ENCODE data around the gene BID. TPM values are rescaled to one million over a fixed set of nuclear protein-coding genes. Genes with fewer than 3 reads are reported as not detected.
A peak's percentile ranks its signal among the peaks of the same experiment; 100 is the strongest.

BID gene
- total RNA-seq, 1 donor from 2014 or later: 16.6 TPM

GRCh38 chr22:17792299-17792698 is 18.0 kb upstream of the BID start:
- Mint-ChIP-seq H3K27me3 (ENCODE audit: insufficient read depth, low read depth) (peaks cover 4% of the 10 kb centered on the region), H3K4me3 (no peak overlapping the region), H3K9me3 (no peaks in the 10 kb centered on the region), H3K4me1 (peaks cover 6% of the 10 kb centered on the region), H3K36me3 (no peaks in the 10 kb centered on the region), H3K27ac (no peak overlapping the region)
- Histone ChIP-seq H3K9ac (no peak overlapping the region), H4K20me1 (ENCODE audit: low read depth) (no peaks in the 10 kb centered on the region), H3K27me3 (no peaks in the 10 kb centered on the region), H3F3A (ENCODE audit: low read depth) (peaks cover 10% of the 10 kb centered on the region), H3K4me3 (no peak overlapping the region), H3K4me1 (peaks cover 3% of the 10 kb centered on the region), H3K27ac (no peak overlapping the region), H3K9me3 (ENCODE audit: low read depth) (no peaks in the 10 kb centered on the region), H2AFZ (replicated peaks) (no peak overlapping the region), H3K4me2 (no peak overlapping the region), H3K79me2 (ENCODE audit: low read depth) (no peaks in the 10 kb centered on the region), H3K36me3 (no peaks in the 10 kb centered on the region)
- peak; percentile 60 for DNase-seq (ENCODE audit: low spot score)
- peak; percentile 43 for TF ChIP-seq CTCF (IDR thresholded peaks at IDR 0.05)
- TF ChIP-seq EZH2phosphoT487 (IDR thresholded peaks at IDR 0.05): no peak

- Mint-ChIP-seq H3K4me1 (peaks cover 16% of the 10 kb centered on the region), H3K9me3 (no peaks in the 10 kb centered on the region), H3K27me3 (ENCODE audit: insufficient read depth, low read depth) (peaks cover 4% of the 10 kb centered on the region), H3K36me3 (no peaks in the 10 kb centered on the region), H3K4me3 (no peak overlapping the region), H3K27ac (no peak overlapping the region)
- Histone ChIP-seq H3K27me3 (no peaks in the 10 kb centered on the region), H3K9ac (no peak overlapping the region), H3K4me3 (no peak overlapping the region), H3K4me1 (peaks cover 8% of the 10 kb centered on the region), H3F3A (ENCODE audit: low read depth) (peaks cover 21% of the 10 kb centered on the region), H2AFZ (replicated peaks) (no peak overlapping the region), H3K36me3 (no peaks in the 10 kb centered on the region), H3K9me3 (ENCODE audit: low read depth) (no peaks in the 10 kb centered on the region), H4K20me1 (ENCODE audit: low read depth) (no peaks in the 10 kb centered on the region), H3K4me2 (no peak overlapping the region), H3K79me2 (ENCODE audit: low read depth) (no peaks in the 10 kb centered on the region), H3K27ac (no peak overlapping the region)
- TF ChIP-seq CTCF (IDR thresholded peaks at IDR 0.05) (no peak), EZH2phosphoT487 (IDR thresholded peaks at IDR 0.05) (no peak)
- DNase-seq (ENCODE audit: low spot score): no peak
Observed at GRCh38 chr22:17791196-17791595, 16.9 kb upstream of the BID start.

GRCh38 chr22:17789379-17790200 is 15.3 kb upstream of the BID start:
- H3K4me3 Mint-ChIP-seq: no peak overlapping the region
- no peaks in the 10 kb centered on the region for H3K36me3 Mint-ChIP-seq
- Histone ChIP-seq H3K36me3 (no peaks in the 10 kb centered on the region), H3K27me3 (no peaks in the 10 kb centered on the region), H3K79me2 (ENCODE audit: low read depth) (no peaks in the 10 kb centered on the region), H4K20me1 (ENCODE audit: low read depth) (no peaks in the 10 kb centered on the region), H3K27ac (no peak overlapping the region), H2AFZ (replicated peaks) (no peak overlapping the region), H3F3A (ENCODE audit: low read depth) (peaks cover 21% of the 10 kb centered on the region), H3K9ac (no peak overlapping the region), H3K4me2 (no peak overlapping the region), H3K4me3 (no peak overlapping the region), H3K9me3 (ENCODE audit: low read depth) (no peaks in the 10 kb centered on the region), H3K4me1 (peaks cover 8% of the 10 kb centered on the region)
- peaks cover 4% of the 10 kb centered on the region for H3K27me3 Mint-ChIP-seq (ENCODE audit: insufficient read depth, low read depth)
- H3K4me1 Mint-ChIP-seq: peaks cover 20% of the 10 kb centered on the region
- no peaks in the 10 kb centered on the region for H3K9me3 Mint-ChIP-seq
- H3K27ac Mint-ChIP-seq: no peak overlapping the region
- DNase-seq (ENCODE audit: low spot score): no peak
- TF ChIP-seq EZH2 (IDR thresholded peaks at IDR 0.05): no peak
- TF ChIP-seq EZH2phosphoT487 (IDR thresholded peaks at IDR 0.05): no peak
- TF ChIP-seq CTCF (IDR thresholded peaks at IDR 0.05): no peak

All from neural progenitor cell (in vitro differentiated cells).